DMS79 treated with DMSO at 0.1 percent for 48 hours (cell line): ENCODE data around the gene MSH2.
A peak's percentile ranks its signal among the peaks of the same experiment; 100 is the strongest.
"Not testable (repeated sequence)": the region's sequence is repeated elsewhere in the genome, so short reads cannot be mapped to it uniquely, and the experiment has no call there.

Experiments
- DNase-seq: peaks from one replicate; lab custom pipeline; 2025; lab: John Stamatoyannopoulos, UW

Gene MSH2

DNA sequence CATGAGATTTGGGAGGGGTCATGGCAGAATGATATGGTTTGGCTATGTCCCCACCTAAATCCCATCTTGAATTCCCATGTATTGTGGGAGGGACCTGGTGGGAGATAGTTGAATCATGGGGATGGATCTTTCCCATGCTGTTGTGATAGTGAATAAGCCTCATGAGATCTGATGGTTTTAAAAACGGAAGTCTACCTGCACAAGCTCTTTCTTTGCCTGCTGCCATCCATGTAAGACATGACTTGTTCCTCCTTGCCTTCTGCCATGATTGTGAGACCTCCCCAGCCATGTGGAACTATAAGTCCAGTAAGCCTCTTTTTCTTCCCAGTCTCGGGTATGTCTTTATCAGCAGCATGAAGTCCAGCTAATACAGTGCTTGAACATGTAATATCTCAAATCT is 5.0 kb downstream of the MSH2 start:
- DNase-seq, result not testable (repeated sequence)

GRCh38 chr2:47414682-47415458 is 11.9 kb downstream of the MSH2 start:
- DNase-seq, result no peak

GRCh38 chr2:47420214-47420613 is 17.3 kb downstream of the MSH2 start:
- DNase-seq, result no peak

GRCh38 chr2:47420683-47421082 is 17.7 kb downstream of the MSH2 start:
- DNase-seq, result not testable (repeated sequence)

DNA sequence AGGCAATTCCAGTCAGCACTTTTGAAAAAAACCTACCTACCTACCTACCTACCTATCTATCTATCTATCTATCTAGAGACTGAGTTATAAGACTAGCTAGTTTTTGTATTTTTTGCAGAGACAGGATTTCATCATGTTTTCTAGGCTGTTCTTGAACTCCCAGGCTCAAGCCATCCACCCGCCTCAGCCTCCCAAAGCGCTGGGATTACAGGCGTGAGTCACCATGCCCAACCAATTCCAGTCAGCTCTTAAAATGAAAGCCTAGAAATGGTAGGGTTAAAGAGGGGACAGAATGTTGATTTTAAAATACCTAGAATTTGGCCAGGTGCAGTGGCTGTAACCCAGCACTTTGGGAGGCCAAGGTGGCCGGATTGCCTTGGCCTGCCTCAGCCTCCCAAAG is 19.1 kb downstream of the MSH2 start:
- DNase-seq, result no peak

GRCh38 chr2:47422560-47422959 is 19.6 kb downstream of the MSH2 start:
- DNase-seq, result no peak

DNA sequence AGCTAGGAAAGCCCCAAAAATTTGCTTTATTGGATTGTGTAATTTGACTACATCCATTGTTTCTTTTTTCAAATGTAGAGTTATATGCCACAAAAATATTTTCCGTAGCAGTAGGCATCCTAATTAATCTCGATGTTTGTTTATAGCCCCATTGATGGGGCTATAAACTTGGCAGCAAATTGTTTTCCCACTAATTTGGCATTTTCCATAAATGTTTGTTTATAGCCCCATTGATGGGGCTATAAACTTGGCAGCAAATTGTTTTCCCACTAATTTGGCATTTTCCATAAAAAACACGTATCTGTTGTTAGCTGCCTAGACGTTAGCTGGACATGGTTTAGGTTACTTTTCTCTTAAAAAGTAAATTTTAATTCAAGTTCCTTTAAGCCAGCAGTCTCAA is 23.8 kb downstream of the MSH2 start:
- DNase-seq, result no peak

DNA sequence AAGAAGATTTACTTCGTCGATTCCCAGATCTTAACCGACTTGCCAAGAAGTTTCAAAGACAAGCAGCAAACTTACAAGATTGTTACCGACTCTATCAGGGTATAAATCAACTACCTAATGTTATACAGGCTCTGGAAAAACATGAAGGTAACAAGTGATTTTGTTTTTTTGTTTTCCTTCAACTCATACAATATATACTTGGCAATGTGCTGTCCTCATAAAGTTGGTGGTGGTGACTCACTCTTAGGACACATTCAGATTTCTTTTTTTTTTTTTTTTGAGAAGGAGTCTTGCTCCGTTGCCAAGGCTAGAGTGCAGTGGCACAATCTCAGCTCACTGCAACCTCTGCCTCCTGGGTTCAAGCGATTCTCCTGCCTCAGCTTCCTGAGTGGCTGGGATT is 26.8 kb downstream of the MSH2 start:
- DNase-seq, result no peak

DNA sequence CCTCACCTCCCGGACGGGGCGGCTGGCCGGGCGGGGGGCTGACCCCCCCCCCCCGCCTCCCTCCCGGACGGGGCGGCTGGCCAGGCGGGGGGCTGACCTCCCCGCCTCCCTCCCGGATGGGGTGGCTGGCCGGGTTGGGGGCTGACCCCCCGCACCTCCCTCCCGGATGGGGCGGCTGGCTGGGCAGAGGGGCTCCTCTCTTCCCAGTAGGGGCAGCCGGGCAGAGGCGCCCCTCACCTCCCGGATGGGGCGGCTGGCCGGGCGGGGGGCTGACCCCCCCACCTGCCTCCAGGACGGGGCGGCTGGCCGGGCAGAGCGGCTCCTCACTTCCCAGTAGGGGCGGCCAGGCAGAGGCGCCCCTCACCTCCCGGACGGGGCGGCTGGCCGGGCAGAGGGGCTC is 30.1 kb downstream of the MSH2 start:
- DNase-seq, result not testable (repeated sequence)

GRCh38 chr2:47433445-47433844 is 30.5 kb downstream of the MSH2 start:
- not testable (repeated sequence) for DNase-seq

DNA sequence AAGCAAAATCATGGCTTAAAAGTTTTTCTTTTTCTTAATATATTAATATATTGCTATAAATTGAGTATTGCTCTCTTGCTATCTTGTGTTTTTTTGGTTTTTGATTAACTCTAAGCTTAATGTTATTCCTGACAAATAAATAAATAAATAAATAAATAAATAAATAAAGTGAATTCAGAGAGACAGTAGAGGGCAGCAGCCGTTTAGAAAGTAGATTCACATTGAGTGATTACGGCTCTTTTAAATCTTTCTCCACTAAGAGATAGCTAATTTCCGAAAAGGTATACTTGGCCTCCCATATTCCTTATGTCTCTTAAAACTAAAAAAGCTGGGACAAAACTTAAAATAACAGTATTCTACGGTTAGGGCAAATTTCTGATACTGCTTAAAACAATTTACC is 34.3 kb downstream of the MSH2 start:
- DNase-seq, result peak; percentile 37

DNA sequence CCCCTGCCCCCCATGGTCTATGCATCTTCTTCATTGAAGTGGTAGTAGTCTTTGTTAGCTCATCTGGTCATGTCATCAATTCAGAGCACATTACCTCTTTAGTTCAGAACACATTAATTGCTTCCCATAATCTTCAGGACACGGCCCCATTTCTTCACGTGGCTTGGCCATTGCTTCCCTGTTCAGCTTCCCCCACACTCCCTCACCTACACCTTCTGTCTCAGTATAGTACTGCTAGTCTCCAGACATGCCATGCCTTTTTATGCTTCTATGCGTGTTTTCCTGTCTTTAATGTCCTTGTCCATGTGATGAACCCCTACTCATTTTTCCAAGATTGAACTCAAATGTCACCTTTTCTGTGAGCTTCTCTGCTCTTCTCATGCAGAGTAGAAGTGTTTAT is 35.1 kb downstream of the MSH2 start:
- no peak for DNase-seq

GRCh38 chr2:47438783-47439182 is 35.8 kb downstream of the MSH2 start:
- no peak for DNase-seq

DNA sequence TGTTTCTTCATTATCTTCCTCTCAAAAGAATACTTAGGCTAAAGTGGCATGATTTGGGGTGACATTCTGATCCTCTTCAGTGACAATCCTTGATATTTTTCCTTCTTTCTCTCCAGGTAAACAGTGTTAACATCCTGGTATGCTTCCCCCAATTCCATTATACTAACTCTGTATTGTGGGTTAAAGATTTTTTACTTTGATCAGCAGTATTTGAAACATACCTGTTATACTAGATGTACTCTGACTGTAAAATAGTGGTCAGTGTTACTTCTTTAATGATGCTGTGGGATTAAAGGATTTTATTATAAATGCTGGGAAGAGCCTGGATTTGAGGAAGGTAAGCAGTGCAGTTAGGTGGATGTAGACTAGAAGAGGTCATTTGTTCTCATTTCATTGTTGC is 48.8 kb downstream of the MSH2 start:
- no peak for DNase-seq

DNA sequence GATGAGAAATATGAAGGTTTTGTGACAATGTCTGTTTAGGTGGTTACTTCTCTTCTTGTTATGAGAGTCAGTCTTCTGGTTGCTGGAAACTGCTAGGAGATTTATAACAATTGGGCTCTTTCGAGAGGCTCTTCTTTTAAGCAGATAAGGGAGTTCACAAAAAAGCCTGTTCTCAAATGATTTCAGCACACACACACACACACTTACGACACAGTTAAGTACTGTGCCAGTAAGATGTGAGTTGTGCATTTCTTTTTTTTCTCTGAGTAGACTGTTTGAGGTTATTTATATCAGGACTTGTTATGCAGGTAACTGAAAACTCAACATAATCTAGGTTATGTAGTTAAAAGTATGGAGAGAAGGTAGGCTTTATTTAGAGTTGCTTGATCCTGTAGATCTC is 49.8 kb downstream of the MSH2 start:
- DNase-seq, result no peak

- DNase-seq, result not testable (repeated sequence)
Observed at GRCh38 chr2:47454818-47455217, 51.9 kb downstream of the MSH2 start.

GRCh38 chr2:47455411-47455810 is 52.5 kb downstream of the MSH2 start:
- no peak for DNase-seq

- no peak for DNase-seq
Observed at GRCh38 chr2:47456851-47457250, 53.9 kb downstream of the MSH2 start.

GRCh38 chr2:47457268-47457667 is 54.3 kb downstream of the MSH2 start:
- DNase-seq, result no peak

DNA sequence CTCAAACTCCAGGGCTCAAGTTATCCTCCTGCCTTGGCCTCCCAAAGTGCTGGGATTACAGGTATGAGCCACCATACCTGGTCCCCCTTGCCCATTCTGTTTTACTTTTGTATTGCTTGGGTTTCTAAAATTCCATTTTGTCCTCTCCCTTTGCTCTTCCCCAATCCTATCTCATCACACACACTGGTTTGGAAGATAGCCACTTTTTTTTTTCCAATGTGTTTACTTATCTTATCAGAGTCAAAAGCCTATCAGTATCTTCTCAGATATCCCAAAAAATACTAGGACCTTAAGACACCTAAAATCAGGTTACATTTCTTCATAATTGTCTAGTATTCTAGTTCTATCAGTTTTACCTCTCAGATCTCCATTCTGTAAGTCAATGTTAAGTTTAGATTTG is 56.1 kb downstream of the MSH2 start:
- no peak for DNase-seq

GRCh38 chr2:47460766-47461165 is 57.8 kb downstream of the MSH2 start:
- DNase-seq, result no peak

- no peak for DNase-seq
Observed at GRCh38 chr2:47471429-47472116, 68.6 kb downstream of the MSH2 start.

DNA sequence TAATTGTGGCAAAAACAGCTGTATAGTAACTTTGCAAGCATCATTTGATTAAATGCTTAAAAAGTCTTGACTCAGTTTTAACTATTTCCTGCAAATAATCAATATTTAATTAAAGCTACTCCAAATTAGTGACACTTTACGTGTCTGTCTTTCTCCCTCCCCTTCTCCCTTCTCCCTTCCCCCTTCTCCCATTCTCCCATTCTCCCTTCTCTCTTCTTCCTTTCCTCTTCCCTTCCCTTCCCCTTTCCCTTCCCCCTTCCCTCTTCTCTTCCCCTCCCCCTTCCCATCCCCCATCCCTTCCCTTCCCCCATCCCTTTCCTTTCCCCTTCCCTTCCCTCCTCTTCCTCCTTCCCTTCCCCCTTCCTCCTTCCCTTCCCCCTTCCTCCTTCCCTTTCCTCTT is 76.9 kb downstream of the MSH2 start:
- DNase-seq, result no peak

DNA sequence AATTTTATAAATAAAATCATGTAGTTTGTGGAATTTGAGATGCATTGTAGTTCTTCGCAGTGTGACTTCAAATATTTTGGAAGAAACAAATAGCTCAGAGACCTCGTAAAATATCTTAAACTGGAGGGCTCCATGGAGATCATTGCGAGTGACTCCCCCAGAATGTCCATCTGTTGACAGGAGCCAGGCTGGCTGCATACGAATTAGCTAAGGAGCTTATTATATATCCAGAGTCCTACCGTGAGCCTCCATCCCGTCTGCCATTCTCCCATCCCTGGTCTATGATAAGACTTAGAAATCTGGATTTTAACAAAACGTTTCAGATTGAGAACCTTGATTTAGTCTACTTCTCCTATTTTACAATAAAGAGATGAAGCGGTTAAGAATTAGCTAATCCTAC is 80.2 kb downstream of the MSH2 start:
- DNase-seq, result no peak
